Colonic mucosa (tissue), 4 donors: ENCODE data around the gene RRAD. TPM values are rescaled to one million over a fixed set of nuclear protein-coding genes. Genes with fewer than 3 reads are reported as not detected.
"Not testable (repeated sequence)": the region's sequence is repeated elsewhere in the genome, so short reads cannot be mapped to it uniquely, and the experiment has no call there.

Source experiments
- DNase-seq: peaks from one replicate; pipeline ENCODE4 v3.0.0-alpha.2; 2020
- H3K27ac ChIP-seq: fragments of 200-600 bp; one replicate; pipeline ENCODE4 v1.8.0; 2021
- H3K27me3 ChIP-seq: fragments of 200-600 bp; one replicate; pipeline ENCODE4 v1.8.0; 2021
- H3K36me3 ChIP-seq: fragments of 200-600 bp; one replicate; pipeline ENCODE4 v1.8.0; 2021
- H3K4me1 ChIP-seq: fragments of 200-600 bp; one replicate; pipeline ENCODE4 v1.8.0; 2021; ENCODE audit warnings: mild to moderate bottlenecking
- H3K4me3 ChIP-seq: fragments of 200-600 bp; one replicate; pipeline ENCODE4 v1.8.0; 2021
- H3K9ac ChIP-seq, 2 donors: one replicate each; pipeline ENCODE4 v1.7.0; 2013; ENCODE audit warnings: control low read depth in 2 of 2, low read depth in 2 of 2, low read length in 2 of 2
- H3K9me3 ChIP-seq: fragments of 200-600 bp; one replicate; pipeline ENCODE4 v1.8.0; 2021
- intact Hi-C: fragments of 100-400 bp; cut with DNase I; formaldehyde crosslinking; loops from one replicate; pipeline ENCODE4 v1.14.1; 2022
- total RNA-seq, 2 donors: library from RNA; stranded (reverse); fragmentation: NEBNext Ultra II Directional in 1 of 2; extraction: Animal tissue kit (Norgen Biotek cat#: 25700) in 1 of 2; gene quantifications; one replicate each; pipeline ENCODE4 v1.2.1, GENCODE V29; 2021
- TF ChIP-seq, protein P1 (sequence below): fragments of 200-600 bp; IDR thresholded peaks from one replicate; pipeline ENCODE4 v1.8.0; 2022; ENCODE audit warnings: antibody characterized with exemption, mild to moderate bottlenecking
- donor health status: healthy.
- donor health status: DM: no; HTN: no; CAD: no.
- donor health status: DM: no; HTN: no; CAD: no.

RRAD gene, protein sequence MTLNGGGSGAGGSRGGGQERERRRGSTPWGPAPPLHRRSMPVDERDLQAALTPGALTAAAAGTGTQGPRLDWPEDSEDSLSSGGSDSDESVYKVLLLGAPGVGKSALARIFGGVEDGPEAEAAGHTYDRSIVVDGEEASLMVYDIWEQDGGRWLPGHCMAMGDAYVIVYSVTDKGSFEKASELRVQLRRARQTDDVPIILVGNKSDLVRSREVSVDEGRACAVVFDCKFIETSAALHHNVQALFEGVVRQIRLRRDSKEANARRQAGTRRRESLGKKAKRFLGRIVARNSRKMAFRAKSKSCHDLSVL
- total RNA-seq, result 1 to 10 TPM; 1.4 to 4.0 TPM

DNA sequence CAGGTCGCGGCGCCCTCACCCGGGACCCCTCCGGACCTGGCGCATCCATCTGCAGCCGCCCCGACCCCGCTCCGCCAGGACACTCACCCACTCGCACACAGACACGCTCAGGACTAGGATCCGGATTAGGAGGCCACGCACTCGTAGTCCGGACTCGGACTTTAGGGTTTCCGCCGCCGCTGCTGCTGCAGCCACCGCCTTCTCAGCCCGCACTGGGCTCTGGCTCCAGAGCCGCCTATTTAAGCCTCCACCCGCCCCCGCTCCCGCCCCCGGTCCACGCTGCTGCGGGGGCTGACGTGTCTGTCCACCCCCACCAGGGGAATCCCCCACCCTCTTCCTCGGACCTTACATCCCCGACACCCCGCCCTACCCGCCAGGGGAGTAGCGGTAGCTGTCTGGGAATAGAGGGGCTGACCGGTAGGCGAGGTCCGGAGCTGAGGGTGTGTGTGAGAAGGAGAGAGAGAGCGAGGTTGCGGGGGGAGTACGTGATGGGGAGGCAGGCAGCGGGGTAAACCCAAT lies at the start of gene RRAD:
Gene RRAD (minus strand): TSS at position 214 of the 519 bp plus-strand sequence. CDS start 356 bp downstream, outside the sequence.
- Histone ChIP-seq H3K9ac (peak within 1 kb of the TSS in 1 of 2 donors; percentile 33), H3K27ac (no peak within 1 kb of the TSS), H3K4me1 (no peaks in the 10 kb centered on the region), H3K9me3 (no peaks in the 10 kb centered on the region), H3K36me3 (no peaks in the 10 kb centered on the region), H3K27me3 (peaks cover 15% of the 10 kb centered on the region), H3K4me3 (peak within 1 kb of the TSS; percentile 51)
- TF ChIP-seq, protein P1, sequence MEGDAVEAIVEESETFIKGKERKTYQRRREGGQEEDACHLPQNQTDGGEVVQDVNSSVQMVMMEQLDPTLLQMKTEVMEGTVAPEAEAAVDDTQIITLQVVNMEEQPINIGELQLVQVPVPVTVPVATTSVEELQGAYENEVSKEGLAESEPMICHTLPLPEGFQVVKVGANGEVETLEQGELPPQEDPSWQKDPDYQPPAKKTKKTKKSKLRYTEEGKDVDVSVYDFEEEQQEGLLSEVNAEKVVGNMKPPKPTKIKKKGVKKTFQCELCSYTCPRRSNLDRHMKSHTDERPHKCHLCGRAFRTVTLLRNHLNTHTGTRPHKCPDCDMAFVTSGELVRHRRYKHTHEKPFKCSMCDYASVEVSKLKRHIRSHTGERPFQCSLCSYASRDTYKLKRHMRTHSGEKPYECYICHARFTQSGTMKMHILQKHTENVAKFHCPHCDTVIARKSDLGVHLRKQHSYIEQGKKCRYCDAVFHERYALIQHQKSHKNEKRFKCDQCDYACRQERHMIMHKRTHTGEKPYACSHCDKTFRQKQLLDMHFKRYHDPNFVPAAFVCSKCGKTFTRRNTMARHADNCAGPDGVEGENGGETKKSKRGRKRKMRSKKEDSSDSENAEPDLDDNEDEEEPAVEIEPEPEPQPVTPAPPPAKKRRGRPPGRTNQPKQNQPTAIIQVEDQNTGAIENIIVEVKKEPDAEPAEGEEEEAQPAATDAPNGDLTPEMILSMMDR, result no peak
- intact Hi-C loops, result no loop called here
- DNase-seq, result no peak

DNA sequence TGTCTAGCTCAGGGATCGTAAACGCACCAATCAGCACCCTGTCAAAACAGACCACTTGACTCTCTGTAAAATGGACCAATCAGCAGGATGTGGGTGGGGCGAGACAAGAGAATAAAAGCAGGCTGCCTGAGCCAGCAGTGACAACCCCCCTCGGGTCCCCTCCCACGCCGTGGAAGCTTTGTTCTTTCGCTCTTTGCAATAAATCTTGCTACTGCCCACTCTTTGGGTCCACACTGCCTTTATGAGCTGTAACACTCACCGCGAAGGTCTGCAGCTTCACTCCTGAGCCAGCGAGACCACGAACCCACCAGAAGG lies 49.6 kb upstream of the RRAD start:
- H3K9ac ChIP-seq, H3K4me3 ChIP-seq, H3K9me3 ChIP-seq, H3K36me3 ChIP-seq, DNase-seq, H3K27ac ChIP-seq, H3K4me1 ChIP-seq, H3K27me3 ChIP-seq: not testable (repeated sequence)
- intact Hi-C loops, result loop anchor here (5.0 to 10.0 kb wide), 2 partner anchors 182 to 210 kb away; partner anchors contain the start of genes FBXL8, MATCAP1 and TRADD

GRCh38 chr16:66974156-66974931 lies 49.0 kb upstream of the RRAD start:
- H3K9me3 ChIP-seq, H3K27me3 ChIP-seq, H3K36me3 ChIP-seq, H3K4me1 ChIP-seq, DNase-seq, H3K27ac ChIP-seq, H3K4me3 ChIP-seq, H3K9ac ChIP-seq: not testable (repeated sequence)
- intact Hi-C loops, result loop anchor here (10.0 kb wide), 1 partner anchor 210 kb away; the partner anchor contains the start of gene MATCAP1

- H3K4me1 ChIP-seq, result no peaks in the 10 kb centered on the region
- H3K27ac ChIP-seq, result no peak overlapping the region
- no peak overlapping the region for H3K4me3 ChIP-seq
- TF ChIP-seq, protein P1, result no peak
- H3K9me3 ChIP-seq, result no peaks in the 10 kb centered on the region
- intact Hi-C loops, result loop anchor here (10.0 kb wide), 1 partner anchor 211 kb away; the partner anchor contains the start of gene MATCAP1
- DNase-seq, result no peak
- no peak overlapping the region for H3K9ac ChIP-seq
- H3K27me3 ChIP-seq, result no peaks in the 10 kb centered on the region
- no peaks in the 10 kb centered on the region for H3K36me3 ChIP-seq
Observed at GRCh38 chr16:66973716-66974115, 48.4 kb upstream of the RRAD start.

DNA sequence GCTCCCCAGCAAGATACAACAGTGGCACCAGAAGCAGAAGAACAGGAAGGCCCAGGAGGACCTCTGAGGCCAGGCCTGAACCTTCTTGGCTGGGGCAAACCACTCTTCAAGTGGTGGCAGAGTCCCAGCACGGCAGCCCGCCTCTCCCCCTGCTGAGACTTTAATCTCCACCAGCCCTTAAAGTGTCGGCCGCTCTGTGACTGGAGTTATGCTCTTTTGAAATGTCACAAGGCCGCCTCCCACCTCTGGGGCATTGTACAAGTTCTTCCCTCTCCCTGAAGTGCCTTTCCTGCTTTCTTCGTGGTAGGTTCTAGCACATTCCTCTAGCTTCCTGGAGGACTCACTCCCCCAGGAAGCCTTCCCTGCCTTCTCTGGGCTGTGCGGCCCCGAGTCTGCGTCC lies 47.6 kb upstream of the RRAD start:
- Histone ChIP-seq H3K36me3 (no peaks in the 10 kb centered on the region), H3K4me1 (no peaks in the 10 kb centered on the region), H3K27ac (no peak overlapping the region), H3K27me3 (no peaks in the 10 kb centered on the region), H3K9me3 (no peaks in the 10 kb centered on the region), H3K9ac (no peak overlapping the region), H3K4me3 (no peak overlapping the region)
- no peak for DNase-seq
- intact Hi-C loops, result loop anchor here (10.0 kb wide), 1 partner anchor 212 kb away; the partner anchor contains the start of gene MATCAP1
- TF ChIP-seq, protein P1, result no peak
